Measurements from ENCODE around the gene WDR35. TPM values are rescaled to one million over a fixed set of nuclear protein-coding genes. Genes with fewer than 3 reads are reported as not detected.

Gene WDR35
- total and polyA plus RNA-seq, 10 of the 15 experiments (the other 5 are each of a cell fraction or from before 2014, with no cell fraction given): 3.0 to 9.3 (median 6.3) TPM

- WGBS (ENCODE audit: insufficient coverage, insufficient replicate concordance, low lambda C conversion rate, missing lambda C conversion rate): 89% methylated on average over 7 of the region's 7 CpGs
- no peak for FAIRE-seq
- H3K4me2 ChIP-seq (ENCODE audit: control insufficient read depth, insufficient read depth): no peak overlapping the region
- CTCF ChIA-PET: no interaction called here
- H3K4me3 ChIP-seq: no peak overlapping the region
- H4K20me1 ChIP-seq (ENCODE audit: control insufficient read depth, insufficient read depth): no peaks in the 10 kb centered on the region
- no peaks in the 10 kb centered on the region for H3K27me3 ChIP-seq (replicated peaks in 1 of 2; ENCODE audit: control insufficient read depth in 2 of 2, insufficient read depth in 2 of 2, low read length in 1 of 2)
- SMC1A ChIA-PET (ENCODE audit: uncharacterized antibody, unreplicated experiment): interaction anchor here (1.1 to 1.7 kb wide), 2 partner anchors 9 to 11 kb away, joined by 3 to 4 read pairs; no protein-coding TSS in a partner anchor
- H2AFZ ChIP-seq (ENCODE audit: control insufficient read depth, low read depth, low read length): no peak overlapping the region
- H3K36me3 ChIP-seq (ENCODE audit: control insufficient read depth in 2 of 2, insufficient read depth in 2 of 2, low read length in 1 of 2): no peaks in the 10 kb centered on the region
- H3K79me2 ChIP-seq (ENCODE audit: control insufficient read depth, insufficient read depth, low read length): no peaks in the 10 kb centered on the region; the same call in 1 of the 2 replicates
- in situ Hi-C loops (cut with MboI): no loop called here
- RAD21 ChIA-PET (ENCODE audit: unreplicated experiment): no interaction called here
- intact Hi-C loops (cut with micrococcal nuclease; ENCODE audit: unreplicated experiment): no loop called here
- POLR2A ChIA-PET: no interaction called here
- DNase-seq (ENCODE audit: low read depth, low spot score): no peak
- ATAC-seq: no peak
- peaks cover 20% of the 10 kb centered on the region for H3K4me1 ChIP-seq (ENCODE audit: control insufficient read depth, insufficient read depth, low read length)
- H3K9me3 ChIP-seq (replicated peaks; ENCODE audit: control insufficient read depth, insufficient read depth, low read length): no peaks in the 10 kb centered on the region; the same call in 2 of the 3 replicates
- H3K9ac ChIP-seq (ENCODE audit: control insufficient read depth, insufficient read depth, low read length): no peak overlapping the region
- H3K27ac ChIP-seq (ENCODE audit: control insufficient read depth, insufficient read depth): no peak overlapping the region
- TF ChIP-seq, protein P1, sequence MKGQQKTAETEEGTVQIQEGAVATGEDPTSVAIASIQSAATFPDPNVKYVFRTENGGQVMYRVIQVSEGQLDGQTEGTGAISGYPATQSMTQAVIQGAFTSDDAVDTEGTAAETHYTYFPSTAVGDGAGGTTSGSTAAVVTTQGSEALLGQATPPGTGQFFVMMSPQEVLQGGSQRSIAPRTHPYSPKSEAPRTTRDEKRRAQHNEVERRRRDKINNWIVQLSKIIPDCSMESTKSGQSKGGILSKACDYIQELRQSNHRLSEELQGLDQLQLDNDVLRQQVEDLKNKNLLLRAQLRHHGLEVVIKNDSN (IDR thresholded peaks at IDR 0.05; ENCODE audit: borderline replicate concordance, extremely low read length, insufficient read depth, low read depth, low read length): no peak
- TF ChIP-seq KAT2A (conservative IDR thresholded peaks at IDR 0.05; ENCODE audit: control insufficient read depth, low read depth, low read length): no peak
- BruUV-seq (replicated peaks): no TSS peak
Measured at GRCh38 chr2:19887510-19887909, 102.4 kb downstream of the WDR35 start.

GRCh38 chr2:19886261-19886660 lies 103.6 kb downstream of the WDR35 start:
- no peak overlapping the region for H2AFZ ChIP-seq (ENCODE audit: control insufficient read depth, low read depth, low read length)
- no peaks in the 10 kb centered on the region for H3K36me3 ChIP-seq (ENCODE audit: control insufficient read depth in 2 of 2, insufficient read depth in 2 of 2, low read length in 1 of 2)
- ChIA-PET CTCF (no interaction called here), RAD21 (ENCODE audit: unreplicated experiment) (no interaction called here), POLR2A (interaction anchor here (0.6 kb wide), 1 partner anchor 127 kb away, joined by 3 read pairs; no protein-coding TSS in a partner anchor), SMC1A (ENCODE audit: uncharacterized antibody, unreplicated experiment) (interaction anchor here (1.1 to 1.6 kb wide), 2 partner anchors 11 to 14 kb away, joined by 3 to 4 read pairs; no protein-coding TSS in a partner anchor)
- intact Hi-C loops (cut with micrococcal nuclease; ENCODE audit: unreplicated experiment): no loop called here
- H3K9ac ChIP-seq (ENCODE audit: control insufficient read depth, insufficient read depth, low read length): no peak overlapping the region
- FAIRE-seq: no peak
- no peak overlapping the region for H3K4me2 ChIP-seq (ENCODE audit: control insufficient read depth, insufficient read depth)
- DNase-seq (ENCODE audit: low read depth, low spot score): no peak
- H3K9me3 ChIP-seq (replicated peaks; ENCODE audit: control insufficient read depth, insufficient read depth, low read length): no peaks in the 10 kb centered on the region; the same call in 2 of the 3 replicates
- no peak for ATAC-seq
- no peaks in the 10 kb centered on the region for H4K20me1 ChIP-seq (ENCODE audit: control insufficient read depth, insufficient read depth)
- no peak overlapping the region for H3K27ac ChIP-seq (ENCODE audit: control insufficient read depth, insufficient read depth)
- 81% methylated on average over 11 of the region's 11 CpGs for WGBS (ENCODE audit: insufficient coverage, insufficient replicate concordance, low lambda C conversion rate, missing lambda C conversion rate)
- TF ChIP-seq SP1 (IDR thresholded peaks at IDR 0.05; ENCODE audit: low read depth, low read length): no peak
- BruUV-seq (replicated peaks): no TSS peak
- peaks cover 16% of the 10 kb centered on the region for H3K4me1 ChIP-seq (ENCODE audit: control insufficient read depth, insufficient read depth, low read length)
- H3K4me3 ChIP-seq: no peak overlapping the region
- H3K79me2 ChIP-seq (ENCODE audit: control insufficient read depth, insufficient read depth, low read length): no peaks in the 10 kb centered on the region; the same call in 1 of the 2 replicates
- H3K27me3 ChIP-seq (replicated peaks in 1 of 2; ENCODE audit: control insufficient read depth in 2 of 2, insufficient read depth in 2 of 2, low read length in 1 of 2): no peaks in the 10 kb centered on the region
- in situ Hi-C loops (cut with MboI): no loop called here

All from GM12878 (cell line).